ENCODE measurements around the gene TRPV4.

DNA sequence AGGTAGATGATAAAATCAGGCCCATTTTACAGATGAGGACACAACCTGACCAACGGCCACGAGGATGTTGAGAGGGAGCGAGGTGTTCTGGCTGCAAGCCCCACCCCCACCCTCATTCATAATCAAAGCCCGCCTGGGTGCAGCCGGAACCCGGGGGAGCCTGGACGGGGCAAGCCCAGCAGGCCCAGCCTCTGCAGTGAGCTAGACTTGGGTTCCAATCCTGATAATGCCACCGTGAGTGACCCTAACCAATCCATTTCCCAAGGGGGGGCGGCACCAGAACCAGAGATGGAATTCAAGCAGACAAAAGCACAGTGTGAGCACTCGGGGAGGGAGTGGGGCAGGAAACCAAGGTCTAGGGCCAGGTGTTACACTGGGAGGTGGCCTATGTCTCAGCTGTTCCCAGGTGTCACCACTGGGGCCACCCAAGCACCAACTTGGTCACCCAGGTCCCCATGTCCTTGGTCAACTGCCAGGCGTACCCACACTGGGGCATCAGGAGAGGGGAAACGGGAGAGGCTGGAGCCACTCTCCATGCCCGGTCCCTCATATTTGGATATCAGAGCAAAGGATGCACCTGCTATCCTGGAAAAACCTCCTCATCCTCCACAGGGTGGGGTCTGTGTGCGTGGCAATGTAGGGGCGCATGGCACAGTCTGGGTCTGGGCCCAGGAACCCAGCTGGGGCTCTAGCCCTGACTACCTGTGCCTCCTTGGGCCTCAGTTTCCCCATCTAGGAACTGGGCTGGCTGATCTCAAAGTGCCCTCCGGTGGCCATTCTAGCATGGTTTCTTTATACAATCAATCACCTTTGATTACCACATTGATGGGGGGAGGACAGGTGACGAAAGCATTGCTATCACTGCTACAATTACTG, 61.2 kb downstream of the TRPV4 start:
- no peak for TF ChIP-seq POLR2A (IDR thresholded peaks at IDR 0.05)
- TF ChIP-seq, protein P1, sequence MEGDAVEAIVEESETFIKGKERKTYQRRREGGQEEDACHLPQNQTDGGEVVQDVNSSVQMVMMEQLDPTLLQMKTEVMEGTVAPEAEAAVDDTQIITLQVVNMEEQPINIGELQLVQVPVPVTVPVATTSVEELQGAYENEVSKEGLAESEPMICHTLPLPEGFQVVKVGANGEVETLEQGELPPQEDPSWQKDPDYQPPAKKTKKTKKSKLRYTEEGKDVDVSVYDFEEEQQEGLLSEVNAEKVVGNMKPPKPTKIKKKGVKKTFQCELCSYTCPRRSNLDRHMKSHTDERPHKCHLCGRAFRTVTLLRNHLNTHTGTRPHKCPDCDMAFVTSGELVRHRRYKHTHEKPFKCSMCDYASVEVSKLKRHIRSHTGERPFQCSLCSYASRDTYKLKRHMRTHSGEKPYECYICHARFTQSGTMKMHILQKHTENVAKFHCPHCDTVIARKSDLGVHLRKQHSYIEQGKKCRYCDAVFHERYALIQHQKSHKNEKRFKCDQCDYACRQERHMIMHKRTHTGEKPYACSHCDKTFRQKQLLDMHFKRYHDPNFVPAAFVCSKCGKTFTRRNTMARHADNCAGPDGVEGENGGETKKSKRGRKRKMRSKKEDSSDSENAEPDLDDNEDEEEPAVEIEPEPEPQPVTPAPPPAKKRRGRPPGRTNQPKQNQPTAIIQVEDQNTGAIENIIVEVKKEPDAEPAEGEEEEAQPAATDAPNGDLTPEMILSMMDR (IDR thresholded peaks at IDR 0.05): no peak

Data from testis (tissue), 2 donors.